ENCODE results near the gene JPH2.
"Not testable (repeated sequence)": the region's sequence is repeated elsewhere in the genome, so short reads cannot be mapped to it uniquely, and the experiment has no call there.

JPH2 gene

DNA sequence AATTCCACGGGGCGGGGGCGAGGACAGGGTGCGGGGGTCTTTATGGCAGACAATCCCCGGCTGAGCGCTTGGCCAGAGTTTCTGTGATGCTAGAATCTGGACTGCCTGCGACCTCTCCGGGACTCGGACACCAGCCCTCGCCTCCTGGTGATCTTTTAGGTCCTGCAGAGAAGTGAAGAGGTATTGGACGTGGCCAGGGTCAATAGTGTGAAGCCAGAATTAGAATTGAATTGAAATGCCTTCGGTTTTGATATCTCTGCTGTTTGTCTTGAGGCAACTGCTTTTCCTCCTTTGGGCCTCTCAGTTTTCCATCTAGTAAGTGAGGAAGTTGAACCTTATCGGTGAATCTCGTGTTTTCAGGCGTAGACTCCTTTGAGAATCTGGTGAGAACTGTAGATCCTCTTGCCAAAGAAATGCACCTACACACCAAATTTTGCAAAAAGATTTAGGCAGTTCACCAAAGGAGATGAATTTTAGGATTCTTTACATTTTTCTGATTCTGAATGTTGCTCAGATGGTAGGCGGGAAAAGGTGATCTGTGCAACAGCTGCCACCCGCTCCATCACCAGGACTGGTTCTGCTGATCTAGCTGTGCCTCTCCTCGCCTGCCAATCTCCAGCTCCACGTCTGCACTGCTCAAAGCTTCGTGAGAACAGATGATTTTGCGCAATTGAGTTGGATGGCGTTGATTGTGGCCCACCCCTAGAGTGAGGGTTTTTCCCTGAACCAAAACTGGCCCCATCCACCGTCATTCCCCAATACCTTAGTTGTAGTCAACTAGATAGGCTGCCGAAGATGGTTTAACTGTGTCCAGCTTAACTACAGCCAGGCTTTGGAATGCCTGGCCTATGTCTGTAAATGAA, 24.4 kb upstream of the JPH2 start:
- no peak for DNase-seq (ENCODE audit: low read depth)

DNA sequence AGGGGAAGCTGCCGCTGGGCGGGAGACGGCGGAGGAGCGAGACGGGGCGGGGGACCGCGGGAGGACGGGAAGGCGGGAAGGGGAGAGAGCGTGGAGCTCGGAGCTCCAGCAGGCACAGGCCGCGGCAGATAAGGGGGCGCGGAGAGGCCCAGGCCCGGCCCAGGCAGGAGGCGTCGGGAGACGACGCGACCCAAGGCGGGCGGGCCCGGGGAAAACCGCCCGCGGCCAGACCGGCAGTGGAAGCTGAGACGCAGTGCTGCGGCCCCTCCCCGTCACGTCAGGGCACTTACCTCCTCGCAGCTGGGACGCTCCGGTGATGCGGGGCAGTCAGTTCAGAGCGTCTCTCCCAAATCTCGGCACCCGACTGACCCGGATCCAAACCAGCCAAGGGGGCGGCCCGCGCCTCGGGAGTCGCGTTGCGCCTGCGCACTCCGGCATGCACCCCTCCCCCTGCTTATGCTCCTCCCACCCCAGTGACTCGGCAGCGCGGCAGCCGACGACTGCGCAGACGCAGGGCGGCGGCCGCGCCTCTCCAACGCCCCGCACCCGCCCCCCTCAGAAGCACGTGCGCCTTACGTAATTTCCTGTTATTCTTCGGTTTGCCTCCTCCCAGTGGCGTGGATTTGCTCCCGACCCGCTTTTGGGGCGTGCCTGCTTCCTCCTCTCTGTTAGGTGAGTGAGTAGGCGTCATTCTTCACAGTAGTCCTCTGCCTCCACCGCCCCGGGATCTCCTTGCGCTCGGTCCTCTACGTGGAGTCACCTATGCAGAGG, 23.6 kb upstream of the JPH2 start, which contains the start of gene OSER1:
Gene OSER1 (minus strand): TSS at position 366 of the 771 bp plus-strand sequence. CDS start 3,814 bp downstream, outside the sequence.
- peak; percentile 97 for DNase-seq (ENCODE audit: low read depth)

DNA sequence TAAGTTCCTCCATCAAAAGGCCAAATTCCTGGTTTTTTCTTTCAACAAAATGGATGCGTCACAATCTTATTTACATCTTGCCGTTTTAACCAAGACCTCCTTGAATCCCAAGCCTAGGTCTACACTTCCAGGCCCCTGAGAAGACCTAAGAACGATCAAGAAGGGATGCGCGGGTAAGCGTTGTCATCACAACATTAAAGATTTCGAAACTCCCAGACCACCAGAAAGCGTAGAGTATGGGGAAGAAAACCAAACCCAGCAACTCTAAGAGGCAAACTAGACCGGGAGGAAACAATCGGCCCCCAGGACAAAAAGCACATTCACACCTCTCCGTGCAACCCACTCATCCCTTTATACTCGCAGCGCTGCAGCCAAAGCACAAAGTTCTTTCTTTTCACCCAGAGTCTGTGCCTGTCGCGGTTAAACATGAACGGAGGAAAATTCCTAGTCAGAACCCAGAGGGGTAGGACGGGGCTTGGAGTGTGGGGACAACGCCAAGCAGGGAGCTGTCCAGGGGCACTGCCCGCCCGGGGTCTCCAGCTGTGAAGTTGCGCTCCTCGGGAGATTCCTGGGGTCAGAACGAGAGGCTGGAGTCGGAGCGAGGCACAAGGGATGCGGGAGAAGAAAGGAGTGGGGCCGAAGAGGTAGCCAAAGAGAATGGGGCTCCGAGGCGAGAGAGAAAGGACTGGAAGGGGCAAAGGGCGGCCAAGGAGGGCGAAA, 22.9 kb upstream of the JPH2 start:
- no peak for DNase-seq (ENCODE audit: low read depth)

DNA sequence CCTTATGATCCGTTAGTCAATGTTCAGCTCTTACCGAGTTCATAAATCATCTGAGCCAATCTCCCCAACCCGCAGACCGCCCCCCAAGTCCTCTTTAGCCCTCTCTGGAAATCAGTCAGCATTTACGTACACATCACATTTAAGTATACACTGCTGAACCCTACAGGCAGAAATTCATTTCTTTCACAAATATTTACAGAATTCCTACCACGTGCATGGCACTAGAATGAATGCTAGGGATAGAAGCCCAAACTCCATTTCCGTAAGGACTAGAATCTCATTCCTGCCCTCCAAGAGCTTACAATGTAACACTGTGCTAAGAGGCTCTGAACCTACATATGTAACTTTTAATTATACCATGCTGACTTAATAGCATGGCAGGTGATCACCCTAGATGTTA, 21.8 kb upstream of the JPH2 start:
- no peak for DNase-seq (ENCODE audit: low read depth)

DNA sequence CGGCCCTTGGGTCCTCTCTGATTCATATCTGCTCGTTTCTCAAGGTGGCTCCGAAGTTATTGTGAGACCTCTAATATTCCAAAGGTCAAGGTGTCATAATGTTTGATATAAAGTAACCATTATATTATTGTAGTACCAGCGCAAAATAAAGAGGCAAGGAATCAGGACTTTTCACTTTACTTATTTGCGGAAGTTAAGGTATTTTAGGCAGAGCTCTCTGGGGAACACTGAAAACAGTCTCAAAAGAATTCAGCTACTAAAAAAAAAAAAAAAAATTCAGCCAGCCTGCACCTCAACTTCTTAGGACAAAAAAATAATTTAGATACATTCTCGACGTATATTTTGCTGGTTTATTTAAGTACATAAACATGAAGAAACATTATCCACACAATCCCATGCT, 21.2 kb upstream of the JPH2 start:
- no peak for DNase-seq (ENCODE audit: low read depth)

DNA sequence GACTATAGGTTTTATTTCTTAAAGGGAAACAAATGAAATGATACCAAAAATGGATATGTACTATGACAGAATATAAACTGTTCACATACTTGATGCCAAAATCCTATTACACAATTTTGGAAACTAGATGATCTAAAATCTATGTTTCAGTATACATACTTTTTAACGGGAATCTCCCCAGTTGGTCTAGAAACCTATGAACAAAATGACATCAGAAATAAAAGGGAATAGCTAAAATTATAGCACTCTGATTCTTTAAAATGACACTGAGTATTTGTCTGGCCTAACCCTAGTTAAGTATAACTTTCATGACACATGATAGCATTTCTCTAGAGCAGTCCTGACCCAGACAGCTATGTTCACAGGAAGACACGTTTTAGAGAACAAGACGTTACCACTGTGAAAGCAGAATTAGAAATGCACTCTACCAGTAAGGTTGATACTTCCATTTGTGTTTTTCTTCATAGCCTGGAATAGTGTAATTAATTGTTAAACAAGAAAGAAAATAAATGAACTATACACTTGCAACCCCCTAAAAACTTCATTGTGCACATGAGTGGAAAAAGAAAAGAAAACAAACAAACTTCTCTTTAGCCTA, 20.2 kb upstream of the JPH2 start:
- no peak for DNase-seq (ENCODE audit: low read depth)

DNA sequence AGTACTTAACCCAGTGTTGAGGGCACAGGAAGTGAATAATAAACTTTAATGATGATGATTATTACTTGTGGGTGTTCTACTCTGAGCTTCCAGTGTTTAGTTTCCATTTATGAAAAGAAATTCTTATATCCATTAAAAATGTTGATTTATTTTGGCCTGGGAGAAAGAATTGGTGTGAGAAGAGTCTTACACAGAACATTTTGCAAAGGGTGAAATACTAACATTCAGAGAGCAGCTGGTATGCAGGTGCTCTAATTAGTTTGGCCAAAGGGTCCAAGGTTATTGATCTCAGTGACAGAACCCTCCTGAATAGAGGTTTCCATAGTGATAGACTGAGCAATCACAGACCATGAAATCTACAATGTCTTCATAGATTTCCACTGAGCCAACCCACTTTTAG, 19.1 kb upstream of the JPH2 start:
- no peak for DNase-seq (ENCODE audit: low read depth)

DNA sequence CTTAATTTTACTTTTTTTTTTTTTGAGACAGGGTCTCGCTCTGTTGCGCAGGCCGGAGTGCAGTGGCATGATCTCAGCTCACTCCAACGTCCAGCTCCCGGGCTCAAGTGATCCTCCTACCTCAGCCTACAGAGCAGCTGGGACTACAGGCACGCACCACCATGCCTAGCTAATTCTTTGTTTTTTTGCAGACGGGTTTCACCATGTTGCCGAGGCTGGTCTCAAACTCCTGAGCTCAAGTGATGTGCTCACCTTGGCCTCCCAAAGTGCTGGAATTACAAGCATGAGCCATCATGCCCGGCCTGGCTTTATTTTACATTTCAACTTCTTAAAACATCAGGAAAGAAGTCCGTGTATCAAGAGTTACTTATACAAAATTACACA, 17.8 kb upstream of the JPH2 start:
- DNase-seq (ENCODE audit: low read depth) = no peak

DNA sequence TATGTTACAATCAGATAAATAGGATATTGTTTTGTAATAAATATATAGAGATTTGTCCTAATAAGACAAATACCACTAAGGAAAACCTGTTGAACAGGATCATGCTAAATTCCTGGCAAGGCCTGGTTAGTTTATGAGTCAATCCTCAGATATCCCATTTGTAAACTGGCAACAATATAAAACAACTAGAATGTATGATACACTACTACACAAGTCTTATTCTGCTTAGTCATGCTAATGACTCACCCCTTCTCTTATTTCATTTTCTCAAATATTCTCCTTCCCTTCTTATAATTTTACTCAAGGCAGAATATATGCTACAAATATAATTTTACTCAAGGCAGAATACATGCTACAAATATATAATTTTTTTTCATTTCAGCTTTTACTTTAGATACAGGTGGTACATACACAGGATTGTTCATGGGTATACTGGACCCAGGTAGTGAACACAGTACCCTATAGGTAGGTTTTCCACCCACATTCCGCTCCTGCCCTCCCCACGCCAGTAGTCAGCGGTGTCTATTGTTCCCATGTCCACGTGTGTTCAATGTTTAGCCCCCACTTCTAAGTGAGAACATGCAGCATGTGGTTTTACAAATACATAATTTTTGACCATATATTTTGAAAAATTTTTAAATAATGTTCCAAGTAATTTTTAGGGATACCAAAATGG, 17.3 kb upstream of the JPH2 start:
- no peak for DNase-seq (ENCODE audit: low read depth)

DNA sequence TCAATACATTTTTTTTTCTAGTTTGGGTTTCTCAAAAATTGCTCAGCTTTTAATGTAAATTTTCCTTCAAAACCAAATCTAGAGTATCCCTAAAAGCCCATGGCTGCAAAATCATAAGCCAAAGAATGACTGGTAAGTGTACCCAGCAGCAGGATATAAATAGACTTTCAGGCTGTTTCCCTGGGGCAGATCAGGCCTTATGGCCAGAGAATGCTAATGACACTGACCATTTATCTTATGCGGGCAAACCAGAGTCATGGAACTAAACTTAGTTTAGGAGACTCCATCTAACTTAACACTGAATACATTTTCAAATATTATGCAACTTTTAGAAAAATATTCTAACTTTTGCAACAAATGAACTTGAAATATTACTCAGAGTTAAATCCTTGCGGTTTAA, 16.2 kb upstream of the JPH2 start:
- DNase-seq (ENCODE audit: low read depth) = no peak

DNA sequence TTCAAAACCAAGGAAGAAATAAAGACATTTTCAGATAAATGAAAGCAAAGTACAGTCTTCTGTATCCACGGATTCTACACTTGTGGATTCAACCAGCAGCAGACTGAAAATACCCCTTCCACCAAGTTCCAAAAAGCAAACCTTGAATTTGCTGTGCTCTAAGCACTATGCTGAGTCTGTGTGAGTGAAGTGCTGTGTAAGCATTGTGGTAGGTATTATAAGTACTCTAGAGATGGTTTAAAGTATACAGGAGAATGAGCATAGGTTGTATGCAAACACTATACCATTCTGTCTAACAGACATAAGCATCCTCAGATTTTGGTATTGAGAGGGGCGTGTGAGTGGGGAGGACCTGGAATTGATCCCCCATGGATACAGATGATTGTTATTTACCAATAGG, 14.0 kb upstream of the JPH2 start:
- no peak for DNase-seq (ENCODE audit: low read depth)

DNA sequence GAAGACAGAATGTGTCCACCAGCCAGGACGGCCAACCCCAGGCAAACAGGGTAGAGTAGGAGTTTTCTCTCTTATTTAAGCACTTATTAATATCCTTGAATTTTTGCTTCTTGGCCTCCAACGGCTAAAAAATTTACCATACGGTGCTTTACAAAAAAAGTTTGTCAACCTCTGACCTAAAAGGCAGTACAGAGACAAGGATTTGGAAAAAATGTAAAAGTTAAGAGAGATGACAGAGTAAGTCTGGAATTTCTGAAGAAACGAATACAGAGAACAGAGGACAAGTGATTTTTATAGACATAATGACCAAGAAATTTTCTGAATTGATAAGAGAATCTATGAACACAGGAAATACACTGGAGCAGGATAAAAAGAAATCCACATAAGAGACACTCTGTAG, 13.4 kb upstream of the JPH2 start:
- no peak for DNase-seq (ENCODE audit: low read depth)

DNA sequence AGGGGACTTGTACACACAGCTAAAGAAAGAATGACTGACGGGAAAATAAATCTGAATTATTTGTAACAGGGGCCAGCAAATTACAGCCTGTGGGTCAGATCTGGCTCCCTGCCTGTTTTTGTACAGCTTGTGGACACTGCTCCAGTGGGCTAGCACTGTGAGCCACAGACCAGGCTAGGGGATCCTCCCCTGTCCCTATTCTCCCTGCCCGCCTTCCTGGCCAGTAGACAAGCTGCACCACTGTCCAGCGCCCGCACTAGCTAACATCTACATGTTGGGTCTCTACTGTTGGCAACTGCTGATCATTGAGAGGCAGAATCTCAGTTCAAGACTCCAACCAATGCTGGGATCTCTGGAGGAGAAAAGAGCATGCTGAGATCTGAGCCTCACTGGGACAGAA, 12.9 kb upstream of the JPH2 start:
- DNase-seq (ENCODE audit: low read depth) = no peak

DNA sequence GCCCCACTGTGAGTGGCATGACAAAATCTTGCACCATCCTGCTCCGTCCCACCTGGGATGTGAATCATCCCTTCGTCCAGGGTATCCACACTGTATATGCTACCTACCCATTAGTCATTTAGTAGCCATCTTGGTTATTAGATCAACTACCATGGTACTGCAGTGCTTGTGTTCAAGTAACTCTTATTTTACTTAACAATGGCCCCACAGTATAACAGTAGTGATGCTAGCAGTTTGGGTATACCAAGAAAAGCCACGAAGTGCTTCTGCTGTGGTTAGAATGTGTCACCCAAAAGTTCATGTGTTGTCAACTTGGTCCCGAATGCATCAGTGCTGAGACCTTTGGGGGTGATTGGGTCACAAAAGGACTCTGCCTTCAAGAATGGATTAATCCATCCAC, 11.9 kb upstream of the JPH2 start:
- DNase-seq (ENCODE audit: low read depth) = no peak

DNA sequence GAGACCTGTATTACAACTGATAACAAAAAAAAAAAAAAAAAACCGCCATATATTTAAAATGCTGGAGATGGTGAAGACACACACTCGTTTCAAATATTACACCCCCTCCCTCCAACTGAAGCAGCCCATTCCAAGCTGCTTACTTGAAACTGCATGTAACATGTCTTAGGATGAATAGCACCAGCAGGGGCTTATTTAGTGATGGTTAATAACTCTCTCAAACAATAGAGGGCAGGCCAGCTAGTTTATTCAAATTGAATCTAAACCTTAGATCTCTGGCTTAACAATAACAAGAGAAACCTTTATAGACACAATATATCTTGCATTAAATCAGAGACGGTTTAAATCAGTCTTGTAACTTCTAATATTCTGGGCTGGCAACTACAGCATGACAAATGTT, 9.3 kb upstream of the JPH2 start:
- no peak for DNase-seq (ENCODE audit: low read depth)

DNA sequence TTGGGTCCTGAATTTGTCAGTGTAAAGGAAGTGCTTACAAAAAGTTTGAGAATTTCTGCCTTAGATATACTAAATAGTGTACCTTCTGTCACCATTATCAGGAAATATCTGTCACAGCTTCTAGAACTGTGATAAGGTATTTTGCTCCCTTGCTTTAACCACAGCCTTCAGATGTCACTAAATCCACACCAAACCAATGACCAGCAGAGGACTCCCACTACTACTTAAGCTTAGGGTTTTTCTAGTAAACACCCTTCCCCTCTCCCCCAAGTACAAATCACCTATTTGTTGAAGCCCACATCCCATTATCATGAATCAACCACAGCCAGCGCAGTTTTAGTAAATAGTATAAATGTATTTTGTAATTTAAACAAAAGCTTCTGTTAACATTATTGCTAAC, 8.6 kb upstream of the JPH2 start:
- DNase-seq (ENCODE audit: low read depth) = no peak

DNA sequence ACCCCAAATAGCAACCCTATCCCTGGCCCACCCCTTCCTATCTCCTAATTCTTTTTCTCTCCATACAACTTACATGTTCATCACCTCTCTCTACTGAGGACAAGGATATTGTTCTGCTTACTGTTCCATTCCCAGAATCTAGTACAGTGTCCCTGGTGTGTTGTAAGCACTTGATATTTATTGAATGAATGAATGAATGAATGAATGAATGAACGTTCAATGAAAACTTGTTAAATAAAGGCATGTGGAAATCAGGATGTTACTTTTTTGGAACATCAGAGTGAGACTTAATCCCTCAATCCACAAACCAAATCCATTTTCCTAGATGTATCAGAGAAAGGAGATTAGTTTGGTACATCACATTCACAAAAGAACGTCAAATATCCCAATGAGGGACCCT, 6.8 kb upstream of the JPH2 start:
- no peak for DNase-seq (ENCODE audit: low read depth)

DNA sequence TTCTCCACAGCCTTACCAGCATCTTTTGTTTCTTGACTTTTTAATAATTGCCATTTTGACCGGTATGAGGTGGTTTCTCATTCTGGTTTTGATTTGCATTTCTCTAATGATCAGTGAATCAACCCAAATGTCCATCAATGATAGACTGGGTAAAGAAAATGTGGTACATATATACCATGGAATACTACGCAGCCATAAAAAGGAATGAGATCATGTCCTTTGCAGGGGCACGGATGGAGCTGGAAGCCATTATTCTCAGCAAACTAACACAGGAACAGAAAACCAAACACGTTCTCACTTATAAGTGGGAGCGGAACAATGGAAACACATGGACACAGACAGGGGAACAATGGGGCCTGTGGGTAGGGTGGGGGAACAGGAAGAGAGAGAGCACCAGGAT, 4.7 kb upstream of the JPH2 start:
- DNase-seq (ENCODE audit: low read depth) = not testable (repeated sequence)

DNA sequence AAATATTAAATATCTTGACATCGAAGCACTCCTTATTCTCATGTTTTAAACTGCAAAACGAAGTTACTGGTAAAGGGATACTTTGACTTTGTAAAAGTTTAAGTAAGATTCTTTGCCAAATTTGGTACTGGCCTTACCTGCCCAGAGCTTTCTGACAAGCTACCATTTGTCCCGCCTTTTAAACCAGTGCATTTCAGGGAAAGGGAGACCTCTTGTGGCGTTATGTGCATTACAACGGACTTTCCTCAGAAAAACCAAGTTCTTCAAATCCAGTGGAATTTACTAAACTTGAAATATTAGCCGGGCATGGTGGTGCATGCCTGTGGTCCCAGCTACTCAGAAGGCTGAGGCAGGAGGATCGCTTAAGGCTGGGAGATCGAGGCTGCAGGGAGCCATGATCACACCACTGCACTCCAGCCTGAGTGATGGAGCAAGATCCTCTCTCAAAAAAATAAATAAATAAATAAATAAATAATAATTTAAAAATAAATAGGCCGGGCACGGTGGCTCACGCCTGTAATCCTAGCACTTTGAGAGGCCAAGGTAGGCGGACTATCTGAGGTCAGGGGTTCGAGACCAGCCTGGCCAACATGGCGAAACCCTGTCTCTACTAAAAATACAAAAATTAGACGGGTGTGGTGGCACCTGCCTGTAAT, 3.3 kb upstream of the JPH2 start:
- DNase-seq (ENCODE audit: low read depth) = peak; percentile 40

DNA sequence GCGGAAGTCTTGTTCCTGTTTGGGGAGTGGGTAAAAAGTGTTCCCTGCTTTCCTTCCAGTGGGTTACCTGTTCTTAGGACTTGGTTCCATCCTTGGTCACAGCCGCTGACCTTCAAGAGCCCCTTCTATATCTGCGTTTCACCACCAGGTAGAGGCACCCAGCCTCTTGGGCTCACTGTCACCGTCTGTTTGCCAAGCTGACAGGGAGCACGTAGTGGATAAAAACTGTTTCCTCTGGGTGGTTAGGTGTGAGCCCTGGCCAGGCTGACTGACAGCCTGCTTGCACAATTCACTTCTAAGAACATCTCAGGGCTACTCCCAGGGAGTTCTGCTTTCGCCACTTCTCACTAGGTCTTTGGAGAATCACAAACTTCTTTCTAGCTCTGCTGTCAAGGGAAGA, 1.8 kb upstream of the JPH2 start:
- no peak for DNase-seq (ENCODE audit: low read depth)
